Endothelial cell (in vitro differentiated cells): Measurements from ENCODE around the gene USP6. TPM values are rescaled to one million over a fixed set of nuclear protein-coding genes. Genes with fewer than 3 reads are reported as not detected.
"Not testable (repeated sequence)": the region's sequence is repeated elsewhere in the genome, so short reads cannot be mapped to it uniquely, and the experiment has no call there.

Experiments
- DNase-seq: peaks from one replicate; pipeline ENCODE4 v3.0.0; 2021; ENCODE audit warnings: low spot score
- H3K27ac Mint-ChIP-seq: one replicate; pipeline ENCODE4 v1.8.0; 2021; ENCODE audit warnings: mixed read lengths, inconsistent platforms; ENCODE audit not compliant: unreplicated experiment
- H3K27me3 Mint-ChIP-seq: one replicate; pipeline ENCODE4 v1.8.0; 2021; ENCODE audit warnings: mild to moderate bottlenecking, moderate library complexity, mixed read lengths, inconsistent platforms; ENCODE audit not compliant: unreplicated experiment
- H3K36me3 Mint-ChIP-seq: one replicate; pipeline ENCODE4 v1.8.0; 2021; ENCODE audit warnings: mild to moderate bottlenecking, low read depth, mixed read lengths, inconsistent platforms; ENCODE audit not compliant: unreplicated experiment
- H3K4me1 Mint-ChIP-seq: one replicate; pipeline ENCODE4 v1.8.0; 2021; ENCODE audit warnings: mild to moderate bottlenecking, mixed read lengths, inconsistent platforms; ENCODE audit not compliant: unreplicated experiment
- H3K4me3 Mint-ChIP-seq: one replicate; pipeline ENCODE4 v1.8.0; 2021; ENCODE audit warnings: mild to moderate bottlenecking, mixed read lengths, inconsistent platforms; ENCODE audit not compliant: unreplicated experiment
- H3K9me3 Mint-ChIP-seq: one replicate; pipeline ENCODE4 v1.8.0; 2021; ENCODE audit warnings: mixed read lengths, inconsistent platforms; ENCODE audit not compliant: unreplicated experiment
- total RNA-seq: library from RNA; stranded (reverse); fragmentation: NEBNext Ultra II Directional; extraction: Animal tissue kit (Norgen Biotek cat#: 25700); gene quantifications from one replicate; pipeline ENCODE4 v1.2.1, GENCODE V29; 2021; ENCODE audit not compliant: unreplicated experiment
- TF ChIP-seq, protein P1 (sequence below): fragments of 200-600 bp; sonication (generic); IDR thresholded peaks from one replicate; pipeline ENCODE4 v1.5.0; 2021; ENCODE audit warnings: antibody characterized with exemption; ENCODE audit not compliant: unreplicated experiment

Gene USP6
- total RNA-seq, 1 donor from 2014 or later: 5.6 TPM

DNA sequence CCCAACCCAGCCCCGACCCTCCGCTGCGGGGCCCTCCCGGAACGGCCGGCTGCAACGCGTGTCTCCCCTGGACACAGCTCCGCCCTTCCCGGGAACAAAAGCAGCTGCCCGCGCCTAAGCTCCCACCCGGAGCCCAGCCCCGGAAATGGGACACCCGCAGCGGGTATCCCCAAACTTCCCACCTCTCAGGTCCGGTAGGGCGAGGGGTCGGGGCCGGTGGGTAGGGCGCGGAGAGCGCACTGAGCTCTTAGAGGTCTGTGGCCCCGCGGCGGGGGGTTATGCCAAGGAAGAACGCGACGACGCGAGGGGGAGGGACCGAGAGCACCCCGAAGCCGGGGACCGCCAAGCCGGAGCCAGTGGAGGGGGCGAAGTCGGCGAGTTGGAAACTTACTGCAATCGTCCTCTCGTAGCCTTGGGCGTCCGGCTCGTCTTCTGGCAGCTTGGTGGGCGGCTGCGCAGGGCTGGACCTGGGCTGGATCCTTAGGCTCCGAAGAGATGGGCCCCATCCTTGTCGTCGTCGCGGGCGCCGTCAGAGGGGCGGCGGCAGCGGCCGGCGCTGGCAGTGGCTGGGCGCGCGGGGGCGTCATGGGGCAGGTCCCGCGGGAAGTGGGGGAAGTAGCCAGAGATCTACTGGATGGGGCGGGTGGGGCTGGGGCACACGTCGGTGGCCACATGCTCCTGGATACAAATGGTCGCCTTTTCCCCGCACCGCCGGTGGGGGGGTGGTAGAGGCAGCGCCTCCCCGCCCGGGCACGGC lies 6.9 kb downstream of the USP6 start:
- H3K9me3 Mint-ChIP-seq: no peaks in the 10 kb centered on the region
- peak; percentile 33 for DNase-seq
- H3K4me3 Mint-ChIP-seq: peak overlapping the region; percentile 31
- TF ChIP-seq, protein P1, sequence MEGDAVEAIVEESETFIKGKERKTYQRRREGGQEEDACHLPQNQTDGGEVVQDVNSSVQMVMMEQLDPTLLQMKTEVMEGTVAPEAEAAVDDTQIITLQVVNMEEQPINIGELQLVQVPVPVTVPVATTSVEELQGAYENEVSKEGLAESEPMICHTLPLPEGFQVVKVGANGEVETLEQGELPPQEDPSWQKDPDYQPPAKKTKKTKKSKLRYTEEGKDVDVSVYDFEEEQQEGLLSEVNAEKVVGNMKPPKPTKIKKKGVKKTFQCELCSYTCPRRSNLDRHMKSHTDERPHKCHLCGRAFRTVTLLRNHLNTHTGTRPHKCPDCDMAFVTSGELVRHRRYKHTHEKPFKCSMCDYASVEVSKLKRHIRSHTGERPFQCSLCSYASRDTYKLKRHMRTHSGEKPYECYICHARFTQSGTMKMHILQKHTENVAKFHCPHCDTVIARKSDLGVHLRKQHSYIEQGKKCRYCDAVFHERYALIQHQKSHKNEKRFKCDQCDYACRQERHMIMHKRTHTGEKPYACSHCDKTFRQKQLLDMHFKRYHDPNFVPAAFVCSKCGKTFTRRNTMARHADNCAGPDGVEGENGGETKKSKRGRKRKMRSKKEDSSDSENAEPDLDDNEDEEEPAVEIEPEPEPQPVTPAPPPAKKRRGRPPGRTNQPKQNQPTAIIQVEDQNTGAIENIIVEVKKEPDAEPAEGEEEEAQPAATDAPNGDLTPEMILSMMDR: no peak
- H3K4me1 Mint-ChIP-seq: no peaks in the 10 kb centered on the region
- H3K27me3 Mint-ChIP-seq: peaks cover 12% of the 10 kb centered on the region
- no peak overlapping the region for H3K27ac Mint-ChIP-seq
- peaks cover 22% of the 10 kb centered on the region for H3K36me3 Mint-ChIP-seq

DNA sequence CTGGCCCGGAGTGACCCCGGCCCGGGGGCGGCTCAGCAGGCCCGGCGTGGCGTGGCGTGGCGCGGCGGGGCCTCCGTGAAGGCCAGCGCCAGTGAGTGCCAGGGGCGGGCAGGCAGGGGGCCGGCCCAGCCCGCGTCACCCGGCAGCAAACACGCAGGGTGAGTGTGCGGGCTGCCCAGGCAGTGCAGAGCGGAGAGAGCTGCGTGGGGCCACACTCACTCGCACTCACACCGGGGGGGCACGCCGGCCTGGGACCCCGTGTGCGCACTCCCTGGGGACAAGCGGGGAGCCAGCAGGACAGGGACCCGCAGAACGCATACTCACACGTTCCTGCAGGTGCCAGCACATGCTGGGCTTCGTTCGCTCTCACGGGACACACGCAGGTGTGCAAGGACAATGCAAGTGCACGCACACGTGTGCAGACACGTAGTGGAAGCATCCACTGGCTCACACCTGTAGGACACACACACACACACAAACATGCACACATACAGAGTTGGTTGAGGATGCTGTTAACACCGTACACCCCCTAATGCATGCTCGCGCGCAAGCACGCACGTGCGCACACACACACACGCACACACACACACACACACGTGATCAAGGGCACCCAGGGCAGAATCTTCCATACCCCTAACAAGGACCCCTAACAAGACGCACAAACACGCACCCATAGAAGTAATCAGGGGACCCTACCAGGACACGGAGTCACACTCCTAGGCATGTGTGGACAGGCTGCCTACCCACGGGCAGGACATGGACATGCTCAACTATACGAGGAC lies 7.7 kb downstream of the USP6 start:
- no peak for DNase-seq
- Mint-ChIP-seq H3K27ac (no peak overlapping the region), H3K4me1 (no peaks in the 10 kb centered on the region), H3K9me3 (no peaks in the 10 kb centered on the region), H3K4me3 (peak overlapping the region; percentile 33), H3K27me3 (peaks cover 13% of the 10 kb centered on the region), H3K36me3 (peaks cover 20% of the 10 kb centered on the region)
- TF ChIP-seq, protein P1: no peak

DNA sequence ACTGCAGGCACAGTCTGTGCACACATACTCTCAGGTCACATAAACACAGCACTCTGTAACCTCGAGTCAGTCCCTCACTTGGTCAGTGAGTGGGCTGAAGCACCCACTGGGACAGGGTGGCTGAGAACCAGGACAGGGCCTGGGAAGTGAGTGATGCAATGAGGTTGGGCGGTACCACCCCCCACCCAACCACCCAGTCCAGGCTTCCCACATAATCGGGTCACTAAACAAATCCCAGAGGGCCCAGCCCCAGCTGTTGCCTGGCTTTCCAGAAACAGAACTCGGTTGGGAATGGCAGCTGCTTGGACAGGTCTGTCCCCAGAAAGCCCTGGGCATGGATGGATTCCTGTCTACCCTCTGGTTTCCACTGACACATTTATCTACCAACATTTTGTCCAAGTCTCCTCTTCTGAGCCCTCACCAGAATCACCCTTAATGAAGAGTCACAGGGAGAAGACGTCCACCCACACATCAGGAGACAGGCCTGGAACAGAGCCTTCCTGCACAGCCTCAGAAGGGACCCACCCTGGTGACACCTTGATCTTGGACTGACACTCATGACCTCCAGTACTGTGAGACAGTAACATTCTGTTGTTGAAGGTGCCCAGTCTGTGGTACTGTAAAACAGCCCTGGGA lies 8.4 kb downstream of the USP6 start:
- H3K4me3 Mint-ChIP-seq, H3K9me3 Mint-ChIP-seq: not testable (repeated sequence)

DNA sequence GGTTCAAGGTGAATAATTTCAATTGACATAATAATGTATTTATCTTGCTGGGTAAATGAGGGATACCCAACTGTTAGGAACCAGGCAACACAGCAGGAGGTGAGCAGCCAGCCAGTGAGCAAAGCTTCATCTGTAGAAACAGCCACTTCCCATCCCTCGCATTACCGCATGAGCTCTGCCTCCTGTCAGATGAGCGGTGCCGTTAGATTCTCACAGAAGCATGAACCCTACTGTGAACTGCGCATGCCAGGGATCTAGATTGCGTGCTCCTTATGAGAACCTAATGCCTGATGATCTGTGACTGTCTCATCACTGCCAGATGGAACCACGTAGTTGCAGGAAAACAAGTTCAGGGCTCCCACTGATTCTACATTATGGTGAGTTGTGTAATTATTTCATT lies 9.1 kb downstream of the USP6 start:
- not testable (repeated sequence) for H3K4me1 Mint-ChIP-seq, DNase-seq, H3K4me3 Mint-ChIP-seq, H3K27ac Mint-ChIP-seq, H3K9me3 Mint-ChIP-seq
- Mint-ChIP-seq H3K27me3 (peaks cover 13% of the 10 kb centered on the region), H3K36me3 (peaks cover 14% of the 10 kb centered on the region)

More for the DNA sequence above, 8.4 kb downstream of the USP6 start:
- not testable (repeated sequence) for H3K27ac Mint-ChIP-seq, H3K4me1 Mint-ChIP-seq, DNase-seq
- peaks cover 14% of the 10 kb centered on the region for H3K36me3 Mint-ChIP-seq
- peaks cover 13% of the 10 kb centered on the region for H3K27me3 Mint-ChIP-seq

DNA sequence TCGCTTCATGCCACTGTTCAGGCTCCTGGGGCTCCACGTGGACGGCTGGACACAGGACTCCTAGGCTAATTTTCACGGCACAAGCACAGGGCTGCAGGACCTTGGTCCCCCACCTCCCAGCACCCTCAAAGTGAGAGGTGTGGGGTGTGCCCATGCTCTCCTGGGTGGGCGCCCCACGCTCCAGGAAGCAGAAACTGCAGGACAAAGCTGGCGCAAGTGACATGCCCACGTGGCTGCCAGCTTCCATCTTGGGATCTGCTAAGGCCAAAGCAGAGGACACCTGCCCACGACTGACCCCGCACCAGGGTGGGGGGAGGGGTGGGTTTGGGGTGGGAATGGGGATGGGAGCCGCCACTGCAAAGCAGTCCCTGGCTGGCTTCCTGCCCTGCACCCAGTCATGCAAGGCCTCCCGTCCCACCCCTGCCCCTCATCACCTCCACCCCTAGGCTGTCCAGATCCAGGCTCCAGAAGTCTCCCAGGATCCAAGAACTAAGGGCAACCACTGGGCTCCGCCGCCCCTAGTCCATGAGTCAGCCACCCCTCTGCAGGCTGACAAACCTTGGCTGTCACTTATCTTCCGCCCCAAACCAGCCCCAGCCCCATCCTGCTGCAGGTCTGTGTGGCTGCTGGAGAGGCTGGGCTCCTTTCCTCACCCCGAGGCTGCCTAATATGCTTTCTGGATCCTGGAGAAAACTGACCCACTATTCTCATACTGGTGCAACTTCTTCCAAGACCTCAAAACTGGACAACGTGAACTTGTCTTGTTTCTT lies 11.1 kb downstream of the USP6 start:
- no peak for DNase-seq
- Mint-ChIP-seq H3K9me3 (no peaks in the 10 kb centered on the region), H3K36me3 (peaks cover 3% of the 10 kb centered on the region), H3K4me3 (no peak overlapping the region), H3K27me3 (peaks cover 13% of the 10 kb centered on the region), H3K27ac (no peak overlapping the region), H3K4me1 (no peaks in the 10 kb centered on the region)
- TF ChIP-seq, protein P1: no peak
